Measurements from ENCODE around the gene PDE4D.

Gene PDE4D

GRCh38 chr5:59268756-59269415 lies 624.6 kb downstream of the PDE4D start:
- DNase-seq = no peak

- no peak for DNase-seq
Observed at GRCh38 chr5:59267033-59267432, 626.5 kb downstream of the PDE4D start.

- no peak for DNase-seq
Observed at GRCh38 chr5:59266410-59266809, 627.1 kb downstream of the PDE4D start.

- DNase-seq = no peak
Observed at GRCh38 chr5:59264639-59265245, 628.8 kb downstream of the PDE4D start.

- no peak for DNase-seq
Observed at GRCh38 chr5:59264013-59264412, 629.5 kb downstream of the PDE4D start.

GRCh38 chr5:59261969-59262368 lies 631.6 kb downstream of the PDE4D start:
- DNase-seq = no peak

- DNase-seq = no peak
Observed at GRCh38 chr5:59260973-59261372, 632.6 kb downstream of the PDE4D start.

GRCh38 chr5:59260200-59260599 lies 633.3 kb downstream of the PDE4D start:
- DNase-seq = no peak

- DNase-seq = no peak
Observed at GRCh38 chr5:59259237-59259636, 634.3 kb downstream of the PDE4D start.

- no peak for DNase-seq
Observed at GRCh38 chr5:59257488-59258400, 635.8 kb downstream of the PDE4D start.

- DNase-seq = no peak
Observed at GRCh38 chr5:59256331-59256730, 637.2 kb downstream of the PDE4D start.

GRCh38 chr5:59254055-59254687 lies 639.4 kb downstream of the PDE4D start:
- DNase-seq = no peak

- DNase-seq = no peak
Observed at GRCh38 chr5:59253625-59254024, 639.9 kb downstream of the PDE4D start.

- DNase-seq = no peak
Observed at GRCh38 chr5:59251627-59252026, 641.9 kb downstream of the PDE4D start.

- no peak for DNase-seq
Observed at GRCh38 chr5:59249726-59250125, 643.8 kb downstream of the PDE4D start.

- DNase-seq = no peak
Observed at GRCh38 chr5:59249160-59249559, 644.4 kb downstream of the PDE4D start.

GRCh38 chr5:59246882-59247281 lies 646.6 kb downstream of the PDE4D start:
- no peak for DNase-seq

GRCh38 chr5:59246145-59246869 lies 647.2 kb downstream of the PDE4D start:
- DNase-seq = no peak

GRCh38 chr5:59245198-59245597 lies 648.3 kb downstream of the PDE4D start:
- DNase-seq = no peak

GRCh38 chr5:59241552-59241951 lies 652.0 kb downstream of the PDE4D start:
- DNase-seq = no peak

- no peak for DNase-seq
Observed at GRCh38 chr5:59241119-59241518, 652.4 kb downstream of the PDE4D start.

- no peak for DNase-seq
Observed at GRCh38 chr5:59238126-59238902, 655.2 kb downstream of the PDE4D start.
